SK-N-SH treated with all-trans-retinoic acid at 6 μM for 48 hours (cell line): ENCODE measurements around the gene NFE2L1.

Experiments
- ARNTL ChIP-seq: fragments of 450-650 bp; formaldehyde crosslinking; IDR thresholded peaks from 2 replicates; pipeline ENCODE4 v1.5.0; 2020; ENCODE audit warnings: low read depth, mild to moderate bottlenecking, moderate library complexity, borderline replicate concordance
- CSDC2 ChIP-seq: fragments of 250-450 bp; sonication (Bioruptor Pico); IDR thresholded peaks from 2 replicates; pipeline ENCODE4 v1.5.0; 2020; ENCODE audit warnings: mild to moderate bottlenecking, moderate library complexity
- ESRRG ChIP-seq: fragments of 250-450 bp; sonication (Bioruptor Pico); IDR thresholded peaks from 2 replicates; pipeline ENCODE4 v1.6.1; 2021; ENCODE audit warnings: mild to moderate bottlenecking
- ISL1 ChIP-seq: fragments of 250-450 bp; sonication (Bioruptor Pico); IDR thresholded peaks from 2 replicates; pipeline ENCODE4 v2.1.2; 2022; ENCODE audit warnings: mild to moderate bottlenecking, moderate library complexity
- TCF4 ChIP-seq: fragments of 250-450 bp; sonication (Bioruptor Pico); IDR thresholded peaks from 2 replicates; pipeline ENCODE4 v1.8.0; 2021; ENCODE audit warnings: mild to moderate bottlenecking, moderate library complexity, borderline replicate concordance
- TOX ChIP-seq: fragments of 250-450 bp; sonication (Bioruptor Pico); IDR thresholded peaks from 2 replicates; pipeline ENCODE4 v1.8.0; 2021; ENCODE audit warnings: mild to moderate bottlenecking, moderate library complexity, borderline replicate concordance
- ZC3H10 ChIP-seq: fragments of 250-450 bp; sonication (Bioruptor Pico); IDR thresholded peaks from 2 replicates; pipeline ENCODE4 v1.5.1; 2021; ENCODE audit warnings: mild to moderate bottlenecking, moderate library complexity
- ZFP3 ChIP-seq: fragments of 250-450 bp; sonication (Bioruptor Pico); IDR thresholded peaks from 2 replicates; pipeline ENCODE4 v1.5.0; 2020; ENCODE audit warnings: mild to moderate bottlenecking, moderate library complexity
- ZFP30 ChIP-seq: fragments of 450-650 bp; formaldehyde crosslinking; IDR thresholded peaks from 2 replicates; pipeline ENCODE4 v1.5.0; 2022; ENCODE audit warnings: mild to moderate bottlenecking, moderate library complexity
- ZNF565 ChIP-seq: fragments of 450-650 bp; formaldehyde crosslinking; conservative IDR thresholded peaks from 2 replicates; pipeline ENCODE4 v1.5.0; 2020; ENCODE audit warnings: low read depth, mild to moderate bottlenecking, moderate library complexity
- TF ChIP-seq, protein P1 (sequence below): fragments of 250-450 bp; sonication (Bioruptor Pico); IDR thresholded peaks from 2 replicates; pipeline ENCODE4 v1.5.1; 2020; ENCODE audit warnings: low read depth, mild to moderate bottlenecking, moderate library complexity
- TF ChIP-seq, protein P2 (sequence below): fragments of 250-450 bp; sonication (Bioruptor Pico); IDR thresholded peaks from 2 replicates; pipeline ENCODE4 v1.8.0; 2020; ENCODE audit warnings: mild to moderate bottlenecking, moderate library complexity, borderline replicate concordance
- TF ChIP-seq, protein P3 (sequence below): fragments of 250-450 bp; sonication (Bioruptor Pico); IDR thresholded peaks from 2 replicates; pipeline ENCODE4 v1.5.1; 2021; ENCODE audit warnings: mild to moderate bottlenecking, moderate library complexity
- TF ChIP-seq, protein P4 (sequence below): fragments of 250-450 bp; sonication (Bioruptor Pico); IDR thresholded peaks from 2 replicates; pipeline ENCODE4 v1.5.0; 2020; ENCODE audit warnings: mild to moderate bottlenecking, moderate library complexity

DNA sequence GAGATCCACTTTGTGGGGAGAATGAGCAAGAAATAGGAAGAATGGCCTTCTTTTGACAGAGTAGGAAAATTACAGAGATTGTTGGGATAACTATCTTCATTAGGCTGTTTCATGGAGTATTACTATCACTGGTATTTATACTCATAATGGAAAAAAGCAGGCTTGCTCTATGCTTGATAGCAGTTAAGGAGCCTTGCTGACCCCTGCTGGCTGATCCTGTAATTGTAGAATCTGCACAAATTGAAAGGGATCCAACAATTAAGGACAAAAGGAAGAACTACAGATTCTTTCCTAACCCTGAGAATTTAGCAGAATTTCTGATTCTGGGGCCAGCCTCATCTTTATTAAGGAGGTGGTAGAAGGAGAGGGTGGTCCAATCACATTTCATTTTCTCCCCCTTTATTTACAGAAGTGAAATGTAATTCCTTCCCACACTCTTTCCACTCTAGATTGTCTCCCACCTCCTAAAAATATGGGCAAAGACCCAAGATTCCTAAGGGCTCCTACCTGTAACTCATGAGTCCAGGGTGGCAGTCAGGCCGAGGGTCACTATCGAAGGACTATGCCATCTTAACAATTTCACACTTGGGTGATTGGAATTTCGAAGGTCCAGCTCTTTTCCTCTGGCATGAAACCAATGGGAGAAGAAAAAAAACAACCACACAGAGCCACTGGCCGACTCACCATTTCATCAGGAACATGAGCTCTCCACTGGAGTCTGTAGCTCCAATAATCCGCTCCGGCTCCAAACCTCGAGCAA is 26.3 kb downstream of the NFE2L1 start:
- TF ChIP-seq TCF4 (CRISPR knock-in tag) = no peak
- TF ChIP-seq ZFP30 (CRISPR knock-in tag) = no peak
- TF ChIP-seq TOX (CRISPR knock-in tag) = no peak
- TF ChIP-seq, protein P1, sequence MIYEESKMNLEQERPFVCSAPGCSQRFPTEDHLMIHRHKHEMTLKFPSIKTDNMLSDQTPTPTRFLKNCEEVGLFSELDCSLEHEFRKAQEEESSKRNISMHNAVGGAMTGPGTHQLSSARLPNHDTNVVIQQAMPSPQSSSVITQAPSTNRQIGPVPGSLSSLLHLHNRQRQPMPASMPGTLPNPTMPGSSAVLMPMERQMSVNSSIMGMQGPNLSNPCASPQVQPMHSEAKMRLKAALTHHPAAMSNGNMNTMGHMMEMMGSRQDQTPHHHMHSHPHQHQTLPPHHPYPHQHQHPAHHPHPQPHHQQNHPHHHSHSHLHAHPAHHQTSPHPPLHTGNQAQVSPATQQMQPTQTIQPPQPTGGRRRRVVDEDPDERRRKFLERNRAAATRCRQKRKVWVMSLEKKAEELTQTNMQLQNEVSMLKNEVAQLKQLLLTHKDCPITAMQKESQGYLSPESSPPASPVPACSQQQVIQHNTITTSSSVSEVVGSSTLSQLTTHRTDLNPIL (CRISPR knock-in tag) = no peak
- no peak for TF ChIP-seq CSDC2 (CRISPR knock-in tag)
- no peak for TF ChIP-seq ZC3H10 (CRISPR knock-in tag)
- TF ChIP-seq, protein P2, sequence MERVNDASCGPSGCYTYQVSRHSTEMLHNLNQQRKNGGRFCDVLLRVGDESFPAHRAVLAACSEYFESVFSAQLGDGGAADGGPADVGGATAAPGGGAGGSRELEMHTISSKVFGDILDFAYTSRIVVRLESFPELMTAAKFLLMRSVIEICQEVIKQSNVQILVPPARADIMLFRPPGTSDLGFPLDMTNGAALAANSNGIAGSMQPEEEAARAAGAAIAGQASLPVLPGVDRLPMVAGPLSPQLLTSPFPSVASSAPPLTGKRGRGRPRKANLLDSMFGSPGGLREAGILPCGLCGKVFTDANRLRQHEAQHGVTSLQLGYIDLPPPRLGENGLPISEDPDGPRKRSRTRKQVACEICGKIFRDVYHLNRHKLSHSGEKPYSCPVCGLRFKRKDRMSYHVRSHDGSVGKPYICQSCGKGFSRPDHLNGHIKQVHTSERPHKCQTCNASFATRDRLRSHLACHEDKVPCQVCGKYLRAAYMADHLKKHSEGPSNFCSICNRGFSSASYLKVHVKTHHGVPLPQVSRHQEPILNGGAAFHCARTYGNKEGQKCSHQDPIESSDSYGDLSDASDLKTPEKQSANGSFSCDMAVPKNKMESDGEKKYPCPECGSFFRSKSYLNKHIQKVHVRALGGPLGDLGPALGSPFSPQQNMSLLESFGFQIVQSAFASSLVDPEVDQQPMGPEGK = no peak
- no peak for TF ChIP-seq ESRRG
- no peak for TF ChIP-seq ZFP3 (CRISPR knock-in tag)
- TF ChIP-seq, protein P3, sequence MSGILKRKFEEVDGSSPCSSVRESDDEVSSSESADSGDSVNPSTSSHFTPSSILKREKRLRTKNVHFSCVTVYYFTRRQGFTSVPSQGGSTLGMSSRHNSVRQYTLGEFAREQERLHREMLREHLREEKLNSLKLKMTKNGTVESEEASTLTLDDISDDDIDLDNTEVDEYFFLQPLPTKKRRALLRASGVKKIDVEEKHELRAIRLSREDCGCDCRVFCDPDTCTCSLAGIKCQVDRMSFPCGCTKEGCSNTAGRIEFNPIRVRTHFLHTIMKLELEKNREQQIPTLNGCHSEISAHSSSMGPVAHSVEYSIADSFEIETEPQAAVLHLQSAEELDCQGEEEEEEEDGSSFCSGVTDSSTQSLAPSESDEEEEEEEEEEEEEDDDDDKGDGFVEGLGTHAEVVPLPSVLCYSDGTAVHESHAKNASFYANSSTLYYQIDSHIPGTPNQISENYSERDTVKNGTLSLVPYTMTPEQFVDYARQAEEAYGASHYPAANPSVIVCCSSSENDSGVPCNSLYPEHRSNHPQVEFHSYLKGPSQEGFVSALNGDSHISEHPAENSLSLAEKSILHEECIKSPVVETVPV (CRISPR knock-in tag) = no peak
- TF ChIP-seq, protein P4, sequence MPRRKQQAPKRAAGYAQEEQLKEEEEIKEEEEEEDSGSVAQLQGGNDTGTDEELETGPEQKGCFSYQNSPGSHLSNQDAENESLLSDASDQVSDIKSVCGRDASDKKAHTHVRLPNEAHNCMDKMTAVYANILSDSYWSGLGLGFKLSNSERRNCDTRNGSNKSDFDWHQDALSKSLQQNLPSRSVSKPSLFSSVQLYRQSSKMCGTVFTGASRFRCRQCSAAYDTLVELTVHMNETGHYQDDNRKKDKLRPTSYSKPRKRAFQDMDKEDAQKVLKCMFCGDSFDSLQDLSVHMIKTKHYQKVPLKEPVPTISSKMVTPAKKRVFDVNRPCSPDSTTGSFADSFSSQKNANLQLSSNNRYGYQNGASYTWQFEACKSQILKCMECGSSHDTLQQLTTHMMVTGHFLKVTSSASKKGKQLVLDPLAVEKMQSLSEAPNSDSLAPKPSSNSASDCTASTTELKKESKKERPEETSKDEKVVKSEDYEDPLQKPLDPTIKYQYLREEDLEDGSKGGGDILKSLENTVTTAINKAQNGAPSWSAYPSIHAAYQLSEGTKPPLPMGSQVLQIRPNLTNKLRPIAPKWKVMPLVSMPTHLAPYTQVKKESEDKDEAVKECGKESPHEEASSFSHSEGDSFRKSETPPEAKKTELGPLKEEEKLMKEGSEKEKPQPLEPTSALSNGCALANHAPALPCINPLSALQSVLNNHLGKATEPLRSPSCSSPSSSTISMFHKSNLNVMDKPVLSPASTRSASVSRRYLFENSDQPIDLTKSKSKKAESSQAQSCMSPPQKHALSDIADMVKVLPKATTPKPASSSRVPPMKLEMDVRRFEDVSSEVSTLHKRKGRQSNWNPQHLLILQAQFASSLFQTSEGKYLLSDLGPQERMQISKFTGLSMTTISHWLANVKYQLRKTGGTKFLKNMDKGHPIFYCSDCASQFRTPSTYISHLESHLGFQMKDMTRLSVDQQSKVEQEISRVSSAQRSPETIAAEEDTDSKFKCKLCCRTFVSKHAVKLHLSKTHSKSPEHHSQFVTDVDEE (CRISPR knock-in tag) = no peak
- no peak for TF ChIP-seq ISL1
- TF ChIP-seq ZNF565 = no peak
- no peak for TF ChIP-seq ARNTL (CRISPR knock-in tag)
